ENCODE results near the gene MICAL3.

GRCh38 chr22:18031695-18032454 is 7.5 kb upstream of the MICAL3 start:
- no peak for TF ChIP-seq CTCF (IDR thresholded peaks at IDR 0.05; ENCODE audit: poor library complexity, severe bottlenecking)
- TF ChIP-seq EZH2 (IDR thresholded peaks at IDR 0.05; ENCODE audit: borderline replicate concordance, insufficient read depth, low read length, poor library complexity, severe bottlenecking), result no peak
- no peak for TF ChIP-seq MXI1 (conservative IDR thresholded peaks at IDR 0.05; ENCODE audit: poor library complexity, severe bottlenecking)
- TF ChIP-seq POLR2AphosphoS5 (IDR thresholded peaks at IDR 0.05), result no peak
- no peak for TF ChIP-seq TAF1 (IDR thresholded peaks at IDR 0.05; ENCODE audit: low read depth)
- no peak for TF ChIP-seq REST (IDR thresholded peaks at IDR 0.05; ENCODE audit: borderline replicate concordance)
- no peak for TF ChIP-seq EP300 (conservative IDR thresholded peaks at IDR 0.05; ENCODE audit: poor library complexity, severe bottlenecking)
- TF ChIP-seq RAD21 (conservative IDR thresholded peaks at IDR 0.05), result no peak

All from neural cell (in vitro differentiated cells).